GM19025 (cell line): Measurements from ENCODE around the gene ZNRF2.

Experiments
- ATAC-seq: cut with Tn5 transposase; IDR thresholded peaks from one replicate; pipeline ENCODE4 v1.9.1; 2021; ENCODE audit warnings: mild to moderate bottlenecking, low read depth, moderate library complexity; ENCODE audit not compliant: unreplicated experiment

The ZNRF2 gene

DNA sequence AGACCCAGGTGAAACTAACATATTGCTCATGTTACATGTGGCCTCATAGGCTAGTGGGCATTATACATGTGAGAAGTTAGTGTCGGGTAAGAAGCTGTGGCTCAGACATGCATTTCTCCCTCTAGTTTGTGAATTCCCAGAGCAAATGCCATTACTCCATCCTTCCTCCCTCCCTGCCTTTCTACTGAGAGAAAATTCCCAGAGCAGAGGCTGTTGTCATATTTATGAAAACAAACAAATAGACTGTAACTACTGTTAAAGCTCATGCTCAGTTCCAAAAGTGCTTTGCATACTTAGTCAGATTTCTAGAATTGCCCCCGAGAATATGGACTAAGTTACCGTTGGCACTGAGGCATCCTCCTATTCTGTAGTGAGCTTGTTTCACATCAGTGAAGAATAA, 29.0 kb downstream of the ZNRF2 start:
- ATAC-seq: no peak

GRCh38 chr7:30313793-30314192, 29.4 kb downstream of the ZNRF2 start:
- ATAC-seq: no peak

DNA sequence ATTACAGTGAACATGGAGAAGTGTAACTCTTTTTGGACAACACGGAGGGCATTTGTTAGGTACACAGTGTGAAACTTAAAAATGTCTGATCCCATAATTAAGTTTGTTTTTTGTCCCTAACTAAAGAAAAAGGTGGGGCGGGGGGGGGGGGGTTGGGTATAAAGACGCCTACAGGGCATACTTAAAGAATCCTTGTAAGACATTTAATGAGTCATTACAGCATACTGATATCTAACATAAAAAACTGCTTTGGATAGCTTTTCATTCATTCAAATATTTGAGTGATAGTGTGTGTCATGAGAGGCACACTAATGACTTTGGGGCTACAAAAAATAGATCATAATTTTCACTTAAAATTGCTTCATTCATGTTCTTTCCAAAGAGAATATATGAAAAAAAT, 31.2 kb downstream of the ZNRF2 start:
- no peak for ATAC-seq

- no peak for ATAC-seq
These were observed 36.0 kb downstream of the ZNRF2 start for GRCh38 chr7:30320392-30320791.

DNA sequence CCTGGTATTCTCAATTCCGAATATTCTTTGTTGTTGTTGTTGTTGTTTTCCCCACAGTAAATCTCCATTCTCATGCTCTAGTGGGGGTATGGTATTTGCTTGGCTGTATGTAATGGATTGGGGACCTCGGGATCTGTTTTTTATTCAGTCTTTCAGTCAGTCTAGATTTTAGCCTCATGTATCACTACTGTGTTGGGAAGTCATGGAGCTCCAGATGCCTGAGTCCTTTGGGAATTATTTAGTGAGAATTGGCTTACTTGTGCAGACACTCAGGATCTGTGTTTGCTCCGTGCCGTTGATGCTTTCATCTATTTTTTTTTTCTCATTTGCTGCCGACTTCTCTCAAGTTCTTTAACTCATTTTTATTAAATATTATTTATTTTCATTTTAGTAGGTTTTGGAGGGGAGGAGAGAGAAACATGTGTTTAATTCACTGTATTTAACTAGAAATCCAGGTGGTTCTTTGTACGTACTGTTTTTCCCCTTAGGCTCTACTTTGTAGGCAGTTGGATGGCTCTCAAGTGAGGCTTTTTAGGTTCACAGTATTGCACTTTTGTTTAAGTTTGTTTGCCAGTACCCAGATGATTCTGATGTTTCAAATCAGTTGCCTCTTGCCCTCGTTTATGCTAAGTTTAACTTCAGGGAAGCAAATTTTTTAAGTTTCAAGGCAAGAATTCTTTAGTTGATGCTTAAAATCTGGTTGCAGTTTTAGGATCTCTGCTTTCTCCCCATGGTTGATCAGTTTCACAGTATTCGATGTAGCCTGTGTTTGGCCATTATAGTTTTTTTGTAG, 36.9 kb downstream of the ZNRF2 start:
- no peak for ATAC-seq

GRCh38 chr7:30321882-30322192, 37.4 kb downstream of the ZNRF2 start:
- no peak for ATAC-seq

GRCh38 chr7:30322271-30323005, 38.0 kb downstream of the ZNRF2 start:
- peak; percentile 80 for ATAC-seq

DNA sequence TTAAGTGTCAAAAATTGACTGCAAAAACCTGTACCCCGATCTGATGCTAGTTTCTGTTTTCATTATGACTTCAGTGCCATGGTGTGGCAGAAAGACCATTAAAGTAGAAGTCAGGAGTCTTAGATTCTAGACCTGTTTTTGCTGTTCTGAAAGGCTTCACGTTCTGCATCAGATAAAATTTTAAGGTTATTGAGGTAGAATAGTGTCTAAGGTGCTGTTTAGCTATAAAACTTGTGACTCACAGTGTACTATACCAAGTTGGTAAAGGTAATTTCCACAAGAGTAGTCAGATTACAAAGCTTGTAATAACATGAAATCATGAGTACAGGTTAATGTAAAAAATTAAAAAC, 38.6 kb downstream of the ZNRF2 start:
- peak; percentile 46 for ATAC-seq

DNA sequence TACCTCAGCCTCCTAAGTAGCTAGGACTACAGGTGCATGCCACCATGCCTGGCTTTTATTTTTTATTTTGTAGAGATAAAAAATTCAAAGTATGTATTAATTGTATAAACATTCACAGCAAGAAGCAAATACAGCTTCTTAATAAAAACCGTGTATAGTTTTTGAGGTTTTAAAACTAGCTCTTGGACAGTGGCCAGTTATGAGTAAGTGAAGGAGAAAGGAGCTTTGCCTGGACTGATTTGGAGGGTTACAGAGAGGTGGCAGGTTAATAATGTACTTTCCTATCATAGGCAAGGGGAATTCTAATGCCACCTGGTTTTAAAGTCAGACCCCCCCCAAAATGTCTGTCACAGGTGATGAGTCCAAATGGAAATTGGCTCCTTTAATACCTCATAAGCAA, 43.4 kb downstream of the ZNRF2 start:
- ATAC-seq: no peak

DNA sequence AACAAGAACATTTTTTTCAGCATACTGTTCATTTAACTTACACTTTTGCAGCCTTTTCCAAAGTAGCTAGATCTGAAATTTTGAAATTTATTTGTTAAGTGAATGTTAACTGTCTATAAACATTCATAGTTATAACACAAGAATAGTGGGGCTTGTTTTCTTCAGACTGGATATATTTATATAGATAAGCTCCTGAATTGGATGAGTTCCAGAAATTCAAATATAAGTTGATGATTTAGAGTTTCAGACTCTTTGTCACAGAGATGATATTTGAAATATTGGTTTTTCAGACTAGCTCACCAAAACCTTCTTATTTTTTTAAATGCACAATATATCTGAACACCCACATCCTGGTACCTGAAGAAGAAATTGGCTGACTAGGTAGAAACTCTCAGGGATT, 44.0 kb downstream of the ZNRF2 start:
- no peak for ATAC-seq

GRCh38 chr7:30329716-30330115, 45.3 kb downstream of the ZNRF2 start:
- ATAC-seq: no peak

DNA sequence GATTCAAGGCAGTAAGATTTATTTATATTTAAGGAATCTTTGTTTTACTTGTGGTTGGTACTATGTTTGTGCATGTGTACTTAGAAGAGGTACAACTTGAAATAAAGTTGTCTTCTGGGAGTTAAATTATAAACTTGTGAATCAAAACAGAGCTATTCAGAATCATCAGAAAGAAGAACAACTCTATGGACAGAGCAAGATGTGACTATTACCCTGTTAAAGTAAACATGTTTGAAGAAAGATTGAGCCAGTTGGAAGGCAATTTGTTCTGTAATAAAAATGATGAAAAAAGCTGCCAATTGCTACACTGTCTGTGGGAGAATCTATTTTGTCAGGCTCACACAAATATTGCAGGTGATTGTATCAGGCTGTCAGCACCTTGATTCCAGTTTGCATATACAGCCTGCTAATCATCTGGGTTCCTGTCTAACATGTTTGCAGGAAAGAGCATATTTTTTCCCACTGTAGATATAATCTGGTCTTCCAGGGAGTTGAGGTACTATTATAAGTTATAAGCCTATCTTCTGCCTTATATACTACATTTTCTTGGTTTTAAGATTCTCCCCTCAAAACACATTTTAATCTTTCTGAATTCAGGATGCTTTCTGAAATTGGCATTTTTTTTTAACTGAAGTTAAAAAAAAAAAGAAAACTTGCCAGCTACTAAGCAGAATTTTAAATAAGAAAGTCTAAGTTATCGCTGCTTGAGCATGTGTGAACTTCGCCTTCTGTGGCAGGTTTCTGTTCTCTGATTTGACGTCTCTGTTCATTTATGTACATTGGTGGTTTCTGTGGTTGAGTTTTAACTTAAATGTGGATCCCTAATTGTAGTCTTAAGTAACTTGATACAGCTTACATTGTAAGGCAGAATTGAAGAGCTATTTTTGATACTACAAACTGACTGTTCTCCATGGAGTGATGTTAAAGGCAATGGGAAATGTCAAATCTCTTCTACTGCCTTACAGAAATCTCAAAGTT, 46.0 kb downstream of the ZNRF2 start:
- peak; percentile 90 for ATAC-seq

DNA sequence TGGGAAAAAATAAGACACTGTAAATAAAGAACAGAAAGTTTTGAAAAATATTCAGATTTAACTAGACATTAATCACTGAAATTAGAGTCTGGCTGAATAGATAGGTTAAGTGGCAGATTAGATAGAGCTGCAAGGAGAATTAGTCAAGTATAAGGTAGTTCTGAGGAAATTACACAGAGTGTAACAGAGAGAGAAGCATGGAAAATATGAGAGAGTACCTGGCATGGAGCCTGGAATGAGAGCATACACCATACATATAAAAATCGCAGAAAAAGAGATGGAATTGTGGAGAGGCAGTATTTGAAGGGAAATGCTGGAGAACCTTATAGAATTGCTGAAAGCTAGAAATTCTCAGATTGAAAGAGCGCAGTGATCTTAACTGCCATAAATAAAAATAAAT, 46.9 kb downstream of the ZNRF2 start:
- no peak for ATAC-seq

- ATAC-seq: no peak
These were observed 48.2 kb downstream of the ZNRF2 start for GRCh38 chr7:30332549-30332948.

GRCh38 chr7:30335763-30336487, 51.5 kb downstream of the ZNRF2 start:
- ATAC-seq: no peak

- ATAC-seq: no peak
These were observed 60.1 kb downstream of the ZNRF2 start for GRCh38 chr7:30344513-30344912.

GRCh38 chr7:30347226-30348082, 63.1 kb downstream of the ZNRF2 start:
- no peak for ATAC-seq

DNA sequence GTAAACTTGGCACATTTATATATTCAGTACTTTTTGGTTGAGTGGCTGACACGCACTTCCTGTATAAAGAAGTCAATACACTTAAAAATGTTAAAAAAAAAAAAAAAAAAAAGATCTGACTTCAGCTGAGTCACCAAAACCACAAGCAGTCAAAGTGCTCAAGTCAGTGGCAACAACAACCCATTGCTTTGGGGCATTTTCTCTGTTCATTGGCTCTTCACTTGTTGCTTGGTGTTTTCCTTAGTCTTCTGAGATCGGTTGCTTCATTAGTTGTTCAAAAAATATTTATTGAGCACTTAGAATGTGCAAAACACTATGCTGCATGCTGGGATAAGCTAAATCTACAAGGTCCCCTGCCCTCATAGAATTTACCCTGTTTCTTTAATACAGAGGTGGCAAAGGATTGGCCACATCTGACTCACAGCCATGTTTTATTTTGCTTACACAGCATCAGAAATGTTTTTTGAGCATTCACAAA, 63.7 kb downstream of the ZNRF2 start:
- peak; percentile 80 for ATAC-seq

- ATAC-seq: no peak
These were observed 64.8 kb downstream of the ZNRF2 start for GRCh38 chr7:30349170-30349569.
